GM19025 (cell line): Measurements from ENCODE around the gene SERPINB3.
"Not testable (repeated sequence)": the region's sequence is repeated elsewhere in the genome, so short reads cannot be mapped to it uniquely, and the experiment has no call there.

Source experiments
- ATAC-seq: cut with Tn5 transposase; IDR thresholded peaks from one replicate; pipeline ENCODE4 v1.9.1; 2021; ENCODE audit warnings: mild to moderate bottlenecking, low read depth, moderate library complexity; ENCODE audit not compliant: unreplicated experiment

SERPINB3 gene

GRCh38 chr18:63661750-63662149, at the start of gene SERPINB3:
TSS of gene SERPINB3 (minus strand) at chr18:63661893. CDS start at chr18:63661216, 677 bp downstream.
- not testable (repeated sequence) for ATAC-seq

GRCh38 chr18:63708650-63709049, 47.0 kb upstream of the SERPINB3 start:
- ATAC-seq = no peak

GRCh38 chr18:63707816-63708215, 46.1 kb upstream of the SERPINB3 start:
- ATAC-seq = no peak

GRCh38 chr18:63705401-63705800, 43.7 kb upstream of the SERPINB3 start:
- ATAC-seq = no peak

GRCh38 chr18:63702660-63703059, 41.0 kb upstream of the SERPINB3 start, which contains the start of gene SERPINB11:
TSS of gene SERPINB11 (plus strand) at chr18:63702960. CDS start at chr18:63710194, 7,234 bp downstream.
- no peak for ATAC-seq

- ATAC-seq = no peak
These were observed 40.3 kb upstream of the SERPINB3 start for GRCh38 chr18:63701952-63702351.

GRCh38 chr18:63700501-63700900, 38.8 kb upstream of the SERPINB3 start:
- ATAC-seq = no peak

GRCh38 chr18:63697097-63697660, 35.5 kb upstream of the SERPINB3 start:
- no peak for ATAC-seq

GRCh38 chr18:63689064-63689463, 27.4 kb upstream of the SERPINB3 start:
- no peak for ATAC-seq

- no peak for ATAC-seq
These were observed 25.2 kb upstream of the SERPINB3 start for GRCh38 chr18:63686871-63687270.

GRCh38 chr18:63684718-63685117, 23.0 kb upstream of the SERPINB3 start:
- no peak for ATAC-seq

GRCh38 chr18:63683890-63684289, 22.2 kb upstream of the SERPINB3 start:
- no peak for ATAC-seq

GRCh38 chr18:63683152-63683551, 21.5 kb upstream of the SERPINB3 start:
- ATAC-seq = no peak

- ATAC-seq = no peak
These were observed 20.0 kb upstream of the SERPINB3 start for GRCh38 chr18:63681449-63682340.

- ATAC-seq = no peak
These were observed 18.3 kb upstream of the SERPINB3 start for GRCh38 chr18:63679820-63680606.

- ATAC-seq = no peak
These were observed 16.0 kb upstream of the SERPINB3 start for GRCh38 chr18:63677500-63678225.

- no peak for ATAC-seq
These were observed 15.0 kb upstream of the SERPINB3 start for GRCh38 chr18:63676526-63677323.

GRCh38 chr18:63664571-63664970, 2.9 kb upstream of the SERPINB3 start:
- no peak for ATAC-seq

GRCh38 chr18:63658920-63659319, 2.8 kb downstream of the SERPINB3 start:
- not testable (repeated sequence) for ATAC-seq
